AG09309 (cell line): ENCODE data around the gene USP34.

Experiments used
- DNase-seq: peaks from one replicate; pipeline ENCODE4 v3.0.0-alpha.2; 2010; ENCODE audit warnings: low read depth
- H3K4me3 ChIP-seq: 2 replicates; pipeline ENCODE4 v1.5.1; 2011; ENCODE audit warnings: mild to moderate bottlenecking, low read depth, low read length, moderate library complexity; ENCODE audit not compliant: control insufficient read depth
- TF ChIP-seq, protein P1 (sequence below): IDR thresholded peaks from 2 replicates; pipeline ENCODE4 v1.5.1; 2011; ENCODE audit warnings: mild to moderate bottlenecking, low read depth, low read length, inconsistent platforms; ENCODE audit not compliant: insufficient read depth, control insufficient read depth; ENCODE audit errors: missing control alignments

Gene USP34

DNA sequence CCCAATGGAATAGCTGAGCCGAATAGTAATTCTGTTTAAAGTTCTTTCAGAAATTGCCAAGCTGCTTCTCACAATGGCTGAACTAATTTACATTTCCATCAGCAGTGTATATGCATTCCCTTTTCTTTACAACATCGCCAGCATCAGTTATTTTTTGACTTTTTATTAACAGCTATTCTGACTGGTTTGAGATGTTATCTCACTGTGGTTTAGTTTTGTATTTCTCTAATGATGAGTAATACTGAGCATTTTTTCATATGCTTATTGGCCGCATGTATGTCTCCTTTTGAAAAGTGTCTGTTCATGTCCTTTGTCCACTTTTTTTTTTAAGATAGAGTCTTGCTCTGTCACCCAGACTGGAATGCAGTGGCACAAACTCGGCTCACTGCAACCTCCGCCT lies 208.2 kb downstream of the USP34 start:
- no peak for DNase-seq
- H3K4me3 ChIP-seq = no peak overlapping the region
- TF ChIP-seq, protein P1, sequence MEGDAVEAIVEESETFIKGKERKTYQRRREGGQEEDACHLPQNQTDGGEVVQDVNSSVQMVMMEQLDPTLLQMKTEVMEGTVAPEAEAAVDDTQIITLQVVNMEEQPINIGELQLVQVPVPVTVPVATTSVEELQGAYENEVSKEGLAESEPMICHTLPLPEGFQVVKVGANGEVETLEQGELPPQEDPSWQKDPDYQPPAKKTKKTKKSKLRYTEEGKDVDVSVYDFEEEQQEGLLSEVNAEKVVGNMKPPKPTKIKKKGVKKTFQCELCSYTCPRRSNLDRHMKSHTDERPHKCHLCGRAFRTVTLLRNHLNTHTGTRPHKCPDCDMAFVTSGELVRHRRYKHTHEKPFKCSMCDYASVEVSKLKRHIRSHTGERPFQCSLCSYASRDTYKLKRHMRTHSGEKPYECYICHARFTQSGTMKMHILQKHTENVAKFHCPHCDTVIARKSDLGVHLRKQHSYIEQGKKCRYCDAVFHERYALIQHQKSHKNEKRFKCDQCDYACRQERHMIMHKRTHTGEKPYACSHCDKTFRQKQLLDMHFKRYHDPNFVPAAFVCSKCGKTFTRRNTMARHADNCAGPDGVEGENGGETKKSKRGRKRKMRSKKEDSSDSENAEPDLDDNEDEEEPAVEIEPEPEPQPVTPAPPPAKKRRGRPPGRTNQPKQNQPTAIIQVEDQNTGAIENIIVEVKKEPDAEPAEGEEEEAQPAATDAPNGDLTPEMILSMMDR = no peak

- TF ChIP-seq, protein P1 = no peak
These were observed 213.4 kb downstream of the USP34 start for GRCh38 chr2:61257446-61257845.

GRCh38 chr2:61255580-61256437 lies 215.1 kb downstream of the USP34 start:
- no peak overlapping the region for H3K4me3 ChIP-seq
- TF ChIP-seq, protein P1 = no peak
- DNase-seq = peak; percentile 61

More at GRCh38 chr2:61257446-61257845, 213.4 kb downstream of the USP34 start:
- no peak overlapping the region for H3K4me3 ChIP-seq
- DNase-seq = no peak

DNA sequence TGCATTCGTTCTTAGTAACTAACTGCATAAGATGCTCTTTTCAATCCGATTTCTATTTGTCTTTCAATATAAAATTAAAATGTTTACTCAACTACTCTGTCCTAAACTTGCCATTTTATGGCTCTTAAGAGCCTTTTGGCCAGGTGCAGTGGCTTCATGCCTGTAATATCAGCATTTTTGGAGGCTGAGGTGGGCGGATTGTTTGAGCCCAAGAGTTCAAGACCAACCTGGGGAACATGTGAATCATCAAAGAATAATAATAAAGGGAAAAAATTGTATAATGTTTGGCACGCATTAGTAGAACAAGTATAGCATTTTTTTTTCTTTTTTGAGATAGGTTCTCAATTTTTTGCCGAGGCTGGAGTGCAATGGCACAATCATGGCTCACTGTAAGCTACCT lies 216.4 kb downstream of the USP34 start:
- no peak for DNase-seq
- H3K4me3 ChIP-seq = no peak overlapping the region
- TF ChIP-seq, protein P1 = no peak

DNA sequence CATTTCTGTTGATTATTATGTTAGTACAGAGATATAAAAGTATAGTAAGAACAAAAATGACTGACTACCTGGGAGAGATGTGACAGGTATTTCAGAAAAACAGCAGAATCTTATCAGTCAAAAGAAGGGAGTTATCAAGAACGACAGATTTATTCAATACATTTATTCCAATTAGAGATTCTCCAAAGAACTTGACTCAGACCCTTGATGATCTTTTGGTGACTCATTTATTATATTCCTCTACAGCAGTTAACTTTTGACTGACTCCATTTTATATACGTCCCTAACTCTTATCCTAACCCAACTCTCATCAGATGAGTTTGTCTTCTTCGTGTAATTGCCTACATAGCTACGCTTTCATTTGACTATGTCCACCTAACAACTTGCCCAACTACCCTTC lies 217.8 kb downstream of the USP34 start:
- DNase-seq = no peak
- TF ChIP-seq, protein P1 = no peak
- H3K4me3 ChIP-seq = no peak overlapping the region

DNA sequence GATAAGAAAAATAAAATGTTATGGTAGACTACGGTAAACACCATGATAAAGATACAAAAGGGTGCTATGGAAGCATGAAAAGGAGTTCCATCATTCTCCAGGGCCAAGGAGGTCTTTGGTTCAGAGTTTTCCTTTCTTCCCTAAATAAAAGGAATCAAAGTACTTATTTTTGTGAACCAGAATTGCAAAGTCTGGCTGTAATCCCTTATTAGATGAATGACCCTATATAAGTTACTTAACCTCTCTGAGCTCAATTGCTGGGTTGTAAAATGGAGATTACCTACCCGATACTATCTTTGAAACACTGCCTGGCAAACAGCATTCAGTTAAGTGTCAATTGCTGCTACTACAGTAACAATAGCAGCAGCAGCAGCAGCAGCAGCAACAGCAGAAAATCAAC lies 218.9 kb downstream of the USP34 start:
- H3K4me3 ChIP-seq = no peak overlapping the region
- DNase-seq = no peak
- TF ChIP-seq, protein P1 = no peak

GRCh38 chr2:61249521-61250071 lies 221.3 kb downstream of the USP34 start:
- TF ChIP-seq, protein P1 = no peak
- no peak overlapping the region for H3K4me3 ChIP-seq
- no peak for DNase-seq
